CD8-positive, alpha-beta memory T cell (primary cell): ENCODE data around the gene RUVBL2. TPM values are rescaled to one million over a fixed set of nuclear protein-coding genes. Genes with fewer than 3 reads are reported as not detected.

Experiments used
- CTCF ChIA-PET: fragments of 350-600 bp; sonication (Branson Sonifier 250); formaldehyde crosslinking; loops from one replicate; lab custom pipeline; 2021; ENCODE audit warnings: antibody characterized with exemption; lab: Charles Lee
- POLR2A ChIA-PET: fragments of 350-600 bp; sonication (Branson Sonifier 250); formaldehyde crosslinking; loops from one replicate; lab custom pipeline; 2021; ENCODE audit warnings: antibody characterized with exemption; lab: Charles Lee
- DNase-seq, 5 donors: peaks; one replicate each; pipeline versions ENCODE4 v3.0.0 to v3.0.0-alpha.2; 2020 to 2022; ENCODE audit warnings: mixed read lengths in 1 of 5
- H3K27ac ChIP-seq: one replicate; pipeline ENCODE4 v1.7.0; 2013; ENCODE audit warnings: low read depth, mild to moderate bottlenecking, low read length, moderate library complexity
- H3K27me3 ChIP-seq: 2 replicates; pipeline ENCODE4 v1.7.0; 2013; ENCODE audit warnings: low read length, mild to moderate bottlenecking; ENCODE audit not compliant: insufficient read depth, poor library complexity, severe bottlenecking
- H3K36me3 ChIP-seq: 2 replicates; pipeline ENCODE4 v1.7.0; 2013; ENCODE audit warnings: mild to moderate bottlenecking, low read length, moderate library complexity; ENCODE audit not compliant: insufficient read depth
- H3K4me1 ChIP-seq: 2 replicates; pipeline ENCODE4 v1.7.0; 2013; ENCODE audit warnings: mild to moderate bottlenecking, low read length, moderate library complexity; ENCODE audit not compliant: insufficient read depth
- H3K4me3 ChIP-seq: 2 replicates; pipeline ENCODE4 v1.7.0; 2013; ENCODE audit warnings: mild to moderate bottlenecking, low read length
- H3K9me3 ChIP-seq: 2 replicates; pipeline ENCODE4 v1.7.0; 2013; ENCODE audit warnings: mild to moderate bottlenecking, low read length
- H3K27ac Mint-ChIP-seq, 8 donors: one replicate each; pipeline ENCODE4 v1.8.0; 2020 to 2021; ENCODE audit warnings: mixed read lengths in 8 of 8, mild to moderate bottlenecking in 6 of 8, inconsistent platforms in 3 of 8, moderate library complexity in 3 of 8
- H3K27me3 Mint-ChIP-seq, 2 donors: one replicate each; pipeline ENCODE4 v1.8.0; 2020 to 2021; ENCODE audit warnings: mixed read lengths in 2 of 2, mild to moderate bottlenecking in 1 of 2, moderate library complexity in 1 of 2
- H3K36me3 Mint-ChIP-seq, 3 donors: one replicate each; pipeline ENCODE4 v1.8.0; 2020 to 2021; ENCODE audit warnings: mixed read lengths in 3 of 3, inconsistent platforms in 1 of 3, mild to moderate bottlenecking in 1 of 3
- H3K4me1 Mint-ChIP-seq, 3 donors: one replicate each; pipeline ENCODE4 v1.8.0; 2020 to 2021; ENCODE audit warnings: mixed read lengths in 3 of 3, inconsistent platforms in 1 of 3, mild to moderate bottlenecking in 1 of 3
- H3K4me3 Mint-ChIP-seq, 7 donors: one replicate each; pipeline ENCODE4 v1.8.0; 2020 to 2021; ENCODE audit warnings: mixed read lengths in 7 of 7, mild to moderate bottlenecking in 6 of 7, moderate library complexity in 4 of 7, inconsistent platforms in 2 of 7
- H3K9me3 Mint-ChIP-seq, 5 donors: one replicate each; pipeline ENCODE4 v1.8.0; 2020 to 2022; ENCODE audit warnings: mixed read lengths in 5 of 5, mild to moderate bottlenecking in 3 of 5, moderate library complexity in 2 of 5, inconsistent platforms in 1 of 5
- polyA plus RNA-seq: library from polyadenylated mRNA; unstranded; fragments of 300-500 nt; fragmentation: Illumina TruSeq; gene quantifications from one replicate; pipeline ENCODE4 v1.2.3, GENCODE V29; 2021
- total RNA-seq, 2 experiments: library from RNA; stranded (reverse); gene quantifications; one replicate each; pipeline ENCODE4 v1.2.3, GENCODE V29; 2021

Gene RUVBL2
- total and polyA plus RNA-seq, 3 experiments from 2014 or later = 67.9 to 159 (median 147) TPM

DNA sequence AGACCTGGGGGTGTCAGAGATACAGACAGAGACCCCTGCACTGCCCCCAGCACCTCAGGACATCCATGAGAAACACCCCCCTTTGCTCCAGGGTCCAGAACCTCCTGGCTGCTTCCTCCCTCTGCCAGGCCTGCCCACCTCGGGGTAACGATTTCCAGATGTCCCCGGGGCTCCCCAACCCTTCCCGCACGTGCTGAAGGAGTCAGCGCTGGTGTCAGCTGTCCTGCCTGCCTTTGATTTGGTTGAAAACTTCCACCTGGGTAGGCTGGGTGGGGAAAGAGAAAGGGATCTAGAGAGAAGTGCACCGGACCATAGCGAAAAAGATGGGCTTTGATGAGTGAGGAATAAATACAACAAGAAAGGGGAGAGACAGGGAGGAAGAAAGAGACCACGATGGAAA lies 65.4 kb downstream of the RUVBL2 start:
- Mint-ChIP-seq H3K4me3 (peak overlapping the region in 1 of 7 donors; percentile 62), H3K27me3 (peaks cover 44 to 56% of the 10 kb centered on the region in 2 donors)
- POLR2A ChIA-PET = no interaction called here

DNA sequence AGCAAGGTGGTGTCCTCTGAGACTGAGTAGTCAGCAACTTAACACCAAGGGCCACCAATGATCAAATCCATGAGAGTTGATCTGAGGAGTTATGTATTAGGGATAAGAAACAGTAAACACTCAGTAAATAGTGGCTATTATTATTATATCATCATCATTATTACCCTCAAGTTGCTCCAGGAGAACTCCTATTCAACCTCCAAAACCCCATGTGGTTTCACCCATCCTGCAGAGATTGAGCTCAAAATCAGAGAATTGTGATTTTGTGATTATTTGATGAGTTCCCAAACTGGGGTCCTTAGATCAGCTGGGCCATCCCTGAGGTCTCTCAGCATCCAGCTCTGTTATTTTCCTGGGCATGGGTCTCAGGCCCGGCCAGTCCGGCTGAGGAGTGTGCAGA lies 67.3 kb downstream of the RUVBL2 start:
- H3K9me3 Mint-ChIP-seq = peaks cover 0 to 2% (median 0%) of the 10 kb centered on the region in 5 donors
- no peaks in the 10 kb centered on the region for H3K9me3 ChIP-seq
- H3K36me3 Mint-ChIP-seq = no peaks in the 10 kb centered on the region
- ChIA-PET POLR2A (no interaction called here), CTCF (interaction anchor here (1.2 kb wide), 2 partner anchors 43 to 68 kb away, joined by 3 read pairs; partner anchors contain the start of genes GYS1 and RUVBL2)
- no peaks in the 10 kb centered on the region for H3K36me3 ChIP-seq
- peaks cover 22% of the 10 kb centered on the region for H3K27me3 ChIP-seq
- H3K27ac ChIP-seq = no peak overlapping the region
- H3K4me3 Mint-ChIP-seq = no peak overlapping the region
- no peak overlapping the region for H3K27ac Mint-ChIP-seq
- DNase-seq = no peak
- H3K4me1 Mint-ChIP-seq = peaks cover 14 to 27% (median 16%) of the 10 kb centered on the region in 3 donors
- no peak overlapping the region for H3K4me3 ChIP-seq
- H3K4me1 ChIP-seq = peaks cover 17% of the 10 kb centered on the region
- H3K27me3 Mint-ChIP-seq = peaks cover 53 to 70% of the 10 kb centered on the region in 2 donors

More for the DNA sequence above, 65.4 kb downstream of the RUVBL2 start:
- H3K27me3 ChIP-seq = peaks cover 22% of the 10 kb centered on the region
- H3K9me3 ChIP-seq = no peaks in the 10 kb centered on the region
- H3K9me3 Mint-ChIP-seq = peaks cover 0 to 2% (median 0%) of the 10 kb centered on the region in 5 donors
- H3K27ac Mint-ChIP-seq = no peak overlapping the region
- H3K4me3 ChIP-seq = no peak overlapping the region
- DNase-seq = no peak
- H3K4me1 ChIP-seq = peaks cover 17% of the 10 kb centered on the region
- no peaks in the 10 kb centered on the region for H3K36me3 ChIP-seq
- CTCF ChIA-PET = interaction anchor here (1.2 kb wide), 1 partner anchor 65 kb away, joined by 3 read pairs; the partner anchor contains the start of gene RUVBL2
- H3K36me3 Mint-ChIP-seq = no peaks in the 10 kb centered on the region
- H3K4me1 Mint-ChIP-seq = peaks cover 14 to 28% (median 16%) of the 10 kb centered on the region in 3 donors
- H3K27ac ChIP-seq = no peak overlapping the region

DNA sequence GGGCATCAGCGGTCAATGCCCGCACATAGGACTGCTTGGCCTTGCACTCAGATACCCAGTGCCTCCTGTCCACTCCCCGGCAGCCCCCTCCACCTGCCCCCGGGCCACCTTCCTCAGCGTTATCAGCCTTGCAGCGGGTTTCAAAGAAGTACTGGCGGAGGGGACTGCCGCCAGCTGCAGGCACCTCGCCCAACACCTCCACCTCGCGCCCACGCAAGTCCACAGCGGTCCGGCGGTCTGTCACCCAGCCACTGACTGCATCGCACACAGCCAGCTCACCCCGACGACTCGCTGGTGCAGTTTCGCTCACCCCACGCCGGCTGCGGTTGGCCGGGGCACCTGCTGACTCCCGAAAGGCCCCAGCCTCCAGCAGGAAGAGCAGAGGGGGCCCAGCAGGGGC lies 67.8 kb downstream of the RUVBL2 start:
- DNase-seq = no peak
- H3K4me1 ChIP-seq = peaks cover 14% of the 10 kb centered on the region

DNA sequence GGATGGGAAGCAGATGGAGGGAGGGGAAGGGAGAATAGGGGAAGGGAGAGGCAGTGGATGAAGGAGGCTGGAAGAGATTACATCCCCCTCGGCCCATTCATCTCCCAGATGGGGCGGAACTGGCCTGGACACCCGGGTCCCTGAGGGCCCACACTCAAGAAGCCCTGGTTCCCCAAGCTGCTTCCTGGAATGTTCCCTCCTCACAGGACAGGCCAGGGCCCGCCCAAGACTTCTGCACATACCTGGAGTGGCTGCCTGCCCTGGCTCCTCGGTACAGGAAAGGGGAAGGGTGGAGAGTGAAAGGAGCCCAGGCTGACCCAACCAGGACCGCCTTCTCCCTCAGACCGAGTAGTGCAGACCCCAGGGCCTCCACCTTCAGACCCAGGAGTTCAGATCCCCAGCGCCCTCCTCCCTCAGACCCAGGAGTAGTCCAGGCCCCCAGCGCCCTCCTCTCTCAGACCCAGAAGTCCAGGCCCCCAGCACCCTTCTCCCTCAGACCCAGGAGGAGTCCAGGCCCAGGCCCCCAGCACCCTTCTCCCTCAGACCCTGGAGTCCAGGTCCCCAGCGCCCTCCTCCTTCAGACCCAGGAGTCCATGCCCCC lies 70.4 kb downstream of the RUVBL2 start:
- Mint-ChIP-seq H3K9me3 (peaks cover 0 to 2% (median 0%) of the 10 kb centered on the region in 5 donors), H3K4me1 (peaks cover 0 to 3% (median 0%) of the 10 kb centered on the region in 3 donors), H3K27me3 (peaks cover 56 to 68% of the 10 kb centered on the region in 2 donors), H3K27ac (peak overlapping the region in 1 of 8 donors; percentile 72), H3K36me3 (no peaks in the 10 kb centered on the region), H3K4me3 (peak overlapping the region in 1 of 7 donors; percentile 9)
- Histone ChIP-seq H3K27me3 (peaks cover 11% of the 10 kb centered on the region), H3K4me3 (no peak overlapping the region), H3K9me3 (no peaks in the 10 kb centered on the region), H3K27ac (no peak overlapping the region), H3K4me1 (no peaks in the 10 kb centered on the region), H3K36me3 (no peaks in the 10 kb centered on the region)
- POLR2A ChIA-PET = no interaction called here
- CTCF ChIA-PET = no interaction called here
- DNase-seq = no peak

More for the DNA sequence above, 67.8 kb downstream of the RUVBL2 start:
- H3K27me3 ChIP-seq = peaks cover 25% of the 10 kb centered on the region
- peaks cover 0 to 2% (median 0%) of the 10 kb centered on the region in 5 donors for H3K9me3 Mint-ChIP-seq
- no peak overlapping the region for H3K4me3 ChIP-seq
- peaks cover 14 to 23% (median 16%) of the 10 kb centered on the region in 3 donors for H3K4me1 Mint-ChIP-seq
- no peaks in the 10 kb centered on the region for H3K9me3 ChIP-seq
- H3K36me3 Mint-ChIP-seq = no peaks in the 10 kb centered on the region
- no peak overlapping the region for H3K27ac ChIP-seq
- peaks cover 56 to 71% of the 10 kb centered on the region in 2 donors for H3K27me3 Mint-ChIP-seq
- no peaks in the 10 kb centered on the region for H3K36me3 ChIP-seq
- H3K4me3 Mint-ChIP-seq = no peak overlapping the region
- ChIA-PET POLR2A (no interaction called here), CTCF (interaction anchor here (1.2 kb wide), 1 partner anchor 68 kb away, joined by 3 read pairs; the partner anchor contains the start of genes GYS1 and RUVBL2)
- no peak overlapping the region for H3K27ac Mint-ChIP-seq

DNA sequence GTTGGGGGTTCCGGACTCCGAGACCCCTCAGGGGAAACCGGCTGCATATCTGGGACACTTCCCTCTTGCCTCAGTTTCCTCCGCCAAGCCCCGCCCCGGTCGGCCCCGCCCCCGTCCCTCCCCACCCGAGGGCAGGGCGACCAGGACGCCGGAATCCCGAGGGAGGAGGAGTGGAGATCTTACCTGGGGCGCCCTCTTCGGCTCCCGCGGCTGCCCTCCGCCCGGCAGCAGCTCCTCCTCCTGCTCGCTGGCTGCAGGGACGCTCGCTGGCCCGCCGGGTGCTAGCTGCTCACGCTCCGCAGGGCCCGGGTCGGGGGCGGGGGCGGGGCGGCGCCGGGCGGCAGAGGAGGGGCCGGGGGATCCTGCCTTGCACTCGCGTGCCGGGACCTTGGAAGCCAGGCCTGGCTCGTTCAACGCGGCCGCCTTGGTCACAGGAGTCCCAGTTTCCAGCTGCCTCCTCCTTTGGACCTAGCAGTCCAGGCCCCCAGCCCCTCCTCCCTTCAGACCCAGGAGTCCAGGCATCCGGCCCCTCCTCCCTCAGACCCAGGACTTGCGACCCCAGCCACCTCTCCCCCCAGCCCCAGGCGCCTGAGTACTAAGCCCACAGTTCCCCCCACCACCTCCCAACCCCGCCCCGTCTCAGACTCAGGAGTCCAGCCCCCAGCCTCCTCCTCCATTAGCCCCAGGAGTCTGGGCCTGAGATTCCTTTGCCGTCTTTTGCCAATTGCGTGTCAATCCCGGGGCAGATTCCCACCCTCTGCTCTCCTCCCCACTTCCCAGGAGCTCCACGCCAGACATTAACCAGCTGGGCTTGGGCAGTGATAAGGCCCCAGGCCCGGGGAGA lies 71.3 kb downstream of the RUVBL2 start, which contains the start of gene NTF4:
TSS of gene NTF4 (minus strand) at position 51 of the 844 bp plus-strand sequence. CDS start 2,821 bp downstream, outside the sequence.
- peak within 1 kb of the TSS in 1 of 8 donors; percentile 72 for H3K27ac Mint-ChIP-seq
- Histone ChIP-seq H3K9me3 (no peaks in the 10 kb centered on the region), H3K4me1 (no peaks in the 10 kb centered on the region), H3K27me3 (peaks cover 14% of the 10 kb centered on the region), H3K36me3 (no peaks in the 10 kb centered on the region), H3K27ac (no peak within 1 kb of the TSS), H3K4me3 (no peak within 1 kb of the TSS)
- H3K4me3 Mint-ChIP-seq = peak within 1 kb of the TSS in 1 of 7 donors; percentile 9
- CTCF ChIA-PET = no interaction called here
- no peak for DNase-seq
- H3K9me3 Mint-ChIP-seq = peaks cover 0 to 3% (median 2%) of the 10 kb centered on the region in 5 donors
- peaks cover 0 to 3% (median 0%) of the 10 kb centered on the region in 3 donors for H3K36me3 Mint-ChIP-seq
- peaks cover 57 to 70% of the 10 kb centered on the region in 2 donors for H3K27me3 Mint-ChIP-seq
- POLR2A ChIA-PET = no interaction called here
- H3K4me1 Mint-ChIP-seq = peaks cover 0 to 3% (median 0%) of the 10 kb centered on the region in 3 donors

Other genes with a start within 250 kb of the RUVBL2 start
- gene IZUMO1, start 247.0 kb upstream of the RUVBL2 start, total RNA-seq = not detected
- gene IZUMO1, start 247.0 kb upstream of the RUVBL2 start, polyA plus RNA-seq = not detected
- gene FUT1, start 241.2 kb upstream of the RUVBL2 start, total RNA-seq = under 1 TPM; 0.09 TPM
- not detected for gene FUT1, start 241.2 kb upstream of the RUVBL2 start, polyA plus RNA-seq
- not detected for gene FGF21, start 238.4 kb upstream of the RUVBL2 start, total RNA-seq
- gene FGF21, start 238.4 kb upstream of the RUVBL2 start, polyA plus RNA-seq = not detected
- 10 to 100 TPM; 61.9 to 62.6 TPM for gene BCAT2, start 182.9 kb upstream of the RUVBL2 start, total RNA-seq
- gene BCAT2, start 182.9 kb upstream of the RUVBL2 start, polyA plus RNA-seq = 31.8 TPM
- gene HSD17B14, start 157.4 kb upstream of the RUVBL2 start, total RNA-seq = under 1 TPM; 0.18 to 0.37 TPM
- 1.1 TPM for gene HSD17B14, start 157.4 kb upstream of the RUVBL2 start, polyA plus RNA-seq
- 1 to 10 TPM; 2.5 to 4.1 TPM for gene PLEKHA4, start 125.3 kb upstream of the RUVBL2 start, total RNA-seq
- 2.7 TPM for gene PLEKHA4, start 125.3 kb upstream of the RUVBL2 start, polyA plus RNA-seq
- gene PPP1R15A, start 121.5 kb upstream of the RUVBL2 start, total RNA-seq = 10 to 100 TPM; 67.1 to 69.3 TPM
- 159 TPM for gene PPP1R15A, start 121.5 kb upstream of the RUVBL2 start, polyA plus RNA-seq
- not detected for gene TULP2, start 95.1 kb upstream of the RUVBL2 start, total RNA-seq
- not detected for gene TULP2, start 95.1 kb upstream of the RUVBL2 start, polyA plus RNA-seq
- 10 to 100 TPM; 86.8 to 93.3 TPM for gene NUCB1, start 93.6 kb upstream of the RUVBL2 start, total RNA-seq
- 147 TPM for gene NUCB1, start 93.6 kb upstream of the RUVBL2 start, polyA plus RNA-seq
- gene DHDH, start 60.2 kb upstream of the RUVBL2 start, total RNA-seq = under 1 TPM; 0.42 to 0.53 TPM
- 0.31 TPM for gene DHDH, start 60.2 kb upstream of the RUVBL2 start, polyA plus RNA-seq
- gene BAX, start 39.0 kb upstream of the RUVBL2 start, total RNA-seq = 100 to 1,000 TPM; 315 to 331 TPM
- 79.5 TPM for gene BAX, start 39.0 kb upstream of the RUVBL2 start, polyA plus RNA-seq
- gene FTL, start 28.6 kb upstream of the RUVBL2 start, total RNA-seq = 1,000 to 10,000 TPM; 1,478 to 1,489 TPM
- gene FTL, start 28.6 kb upstream of the RUVBL2 start, polyA plus RNA-seq = 4,521 TPM
- 10 to 100 TPM; 38.2 to 38.9 TPM for gene GYS1, start 578 bp upstream of the RUVBL2 start, total RNA-seq
- gene GYS1, start 578 bp upstream of the RUVBL2 start, polyA plus RNA-seq = 31.5 TPM
- gene LHB, start 23.2 kb downstream of the RUVBL2 start, total RNA-seq = not detected
- not detected for gene LHB, start 23.2 kb downstream of the RUVBL2 start, polyA plus RNA-seq
- gene CGB3, start 30.4 kb downstream of the RUVBL2 start, total RNA-seq = not detected
- gene CGB3, start 30.4 kb downstream of the RUVBL2 start, polyA plus RNA-seq = not detected
- not detected for gene CGB2, start 38.0 kb downstream of the RUVBL2 start, total RNA-seq
- not detected for gene CGB2, start 38.0 kb downstream of the RUVBL2 start, polyA plus RNA-seq
- gene CGB1, start 43.0 kb downstream of the RUVBL2 start, total RNA-seq = not detected
- not detected for gene CGB1, start 43.0 kb downstream of the RUVBL2 start, polyA plus RNA-seq
- not detected for gene CGB5, start 50.0 kb downstream of the RUVBL2 start, total RNA-seq
- not detected for gene CGB5, start 50.0 kb downstream of the RUVBL2 start, polyA plus RNA-seq
- not detected for gene CGB8, start 55.2 kb downstream of the RUVBL2 start, total RNA-seq
- not detected for gene CGB8, start 55.2 kb downstream of the RUVBL2 start, polyA plus RNA-seq
- gene CGB7, start 63.9 kb downstream of the RUVBL2 start, total RNA-seq = not detected
- not detected for gene CGB7, start 63.9 kb downstream of the RUVBL2 start, polyA plus RNA-seq
- not detected for gene NTF4, start 70.9 kb downstream of the RUVBL2 start, total RNA-seq
- gene NTF4, start 70.9 kb downstream of the RUVBL2 start, polyA plus RNA-seq = not detected
- gene KCNA7, start 78.8 kb downstream of the RUVBL2 start, total RNA-seq = not detected
- not detected for gene KCNA7, start 78.8 kb downstream of the RUVBL2 start, polyA plus RNA-seq
- 100 to 1,000 TPM; 210 to 221 TPM for gene SNRNP70, start 91.6 kb downstream of the RUVBL2 start, total RNA-seq
- 66.2 TPM for gene SNRNP70, start 91.6 kb downstream of the RUVBL2 start, polyA plus RNA-seq
- 1 to 10 TPM; 4.0 to 5.1 TPM for gene LIN7B, start 120.5 kb downstream of the RUVBL2 start, total RNA-seq
- gene LIN7B, start 120.5 kb downstream of the RUVBL2 start, polyA plus RNA-seq = 8.1 TPM
- 1 to 10 TPM; 1.4 to 2.5 TPM for gene C19orf73, start 125.3 kb downstream of the RUVBL2 start, total RNA-seq
- 3.1 TPM for gene C19orf73, start 125.3 kb downstream of the RUVBL2 start, polyA plus RNA-seq
- gene PPFIA3, start 125.7 kb downstream of the RUVBL2 start, total RNA-seq = 1 to 10 TPM; 3.2 to 3.3 TPM
- 0.56 TPM for gene PPFIA3, start 125.7 kb downstream of the RUVBL2 start, polyA plus RNA-seq
- not detected for gene HRC, start 161.5 kb downstream of the RUVBL2 start, total RNA-seq
- not detected for gene HRC, start 161.5 kb downstream of the RUVBL2 start, polyA plus RNA-seq
- gene TRPM4, start 163.9 kb downstream of the RUVBL2 start, total RNA-seq = not detected
- gene TRPM4, start 163.9 kb downstream of the RUVBL2 start, polyA plus RNA-seq = not detected